Keratinocyte (primary cell): ENCODE measurements around the gene UBE2K. TPM values are rescaled to one million over a fixed set of nuclear protein-coding genes. Genes with fewer than 3 reads are reported as not detected.

Experiments
- DNase-seq: peaks from one replicate; pipeline ENCODE4 v3.0.0-alpha.2; 2011; ENCODE audit warnings: low read depth, missing footprints, low spot score
- FAIRE-seq: peaks from 2 replicates; lab custom pipeline; 2011; peaks lifted over from hg19 to GRCh38; lab: Jason Lieb, UNC
- H2AFZ ChIP-seq: 2 replicates; pipeline ENCODE4 v1.6.0; 2012; ENCODE audit warnings: low read length, control low read depth, inconsistent platforms; ENCODE audit not compliant: control insufficient read depth
- H3K27ac ChIP-seq: 2 replicates; pipeline ENCODE4 v1.5.1; 2011; ENCODE audit warnings: low read length; ENCODE audit not compliant: control insufficient read depth, insufficient read depth
- H3K27me3 ChIP-seq: 3 replicates; pipeline ENCODE4 v1.6.0; 2011; ENCODE audit warnings: low read length; ENCODE audit not compliant: control insufficient read depth, insufficient read depth; ENCODE audit errors: extremely low read depth
- H3K36me3 ChIP-seq, 2 experiments: 2 replicates in 1 of 2; 3 replicates in 1 of 2; pipeline ENCODE4 v1.5.1; 2011; ENCODE audit warnings: low read length in 2 of 2, mild to moderate bottlenecking in 1 of 2; ENCODE audit not compliant: control insufficient read depth in 2 of 2, insufficient read depth in 2 of 2; ENCODE audit errors: extremely low read depth in 1 of 2
- H3K4me1 ChIP-seq: 3 replicates; pipeline ENCODE4 v1.5.1; 2011; ENCODE audit warnings: low read length; ENCODE audit not compliant: control insufficient read depth, insufficient read depth; ENCODE audit errors: extremely low read depth
- H3K4me2 ChIP-seq: 3 replicates; pipeline ENCODE4 v1.6.0; 2011; ENCODE audit warnings: low read depth, low read length; ENCODE audit not compliant: control insufficient read depth, insufficient read depth; ENCODE audit errors: extremely low read depth
- H3K4me3 ChIP-seq, 3 experiments: fragments of 200-600 bp in 1 of 3; sonication (generic) in 1 of 3; 2 replicates in 2 of 3; 3 replicates in 1 of 3; pipeline ENCODE4 v1.5.1; 2011 to 2016; ENCODE audit warnings: low read length in 3 of 3, mild to moderate bottlenecking in 3 of 3, control low read depth in 2 of 3, inconsistent platforms in 1 of 3, low read depth in 1 of 3, mixed read lengths in 1 of 3, mixed run types in 1 of 3, moderate library complexity in 1 of 3; ENCODE audit not compliant: control insufficient read depth in 2 of 3, insufficient read depth in 2 of 3; ENCODE audit errors: extremely low read depth in 1 of 3
- H3K79me2 ChIP-seq: 2 replicates; pipeline ENCODE4 v1.6.0; 2012; ENCODE audit warnings: low read length; ENCODE audit not compliant: control insufficient read depth, insufficient read depth
- H3K9ac ChIP-seq: 3 replicates; pipeline ENCODE4 v1.6.0; 2011; ENCODE audit warnings: low read length; ENCODE audit not compliant: control insufficient read depth, insufficient read depth; ENCODE audit errors: extremely low read depth
- H3K9me1 ChIP-seq: 3 replicates; pipeline ENCODE4 v1.6.0; 2011; ENCODE audit warnings: low read length; ENCODE audit not compliant: control insufficient read depth, insufficient read depth; ENCODE audit errors: extremely low read depth
- H3K9me3 ChIP-seq: 2 replicates; pipeline ENCODE4 v1.5.1; 2012; ENCODE audit warnings: low read depth, low read length; ENCODE audit not compliant: control insufficient read depth
- H4K20me1 ChIP-seq: 3 replicates; pipeline ENCODE4 v1.6.0; 2011; ENCODE audit warnings: low read length; ENCODE audit not compliant: control insufficient read depth, insufficient read depth; ENCODE audit errors: extremely low read depth
- EZH2 ChIP-seq: IDR thresholded peaks from one replicate; pipeline ENCODE4 v1.6.1; 2012; ENCODE audit warnings: inconsistent platforms, mild to moderate bottlenecking, low read length, moderate library complexity
- dilution Hi-C: fragments of 300-500 bp; cut with MboI; formaldehyde crosslinking; loops from one replicate; pipeline ENCODE4 v1.7.0; 2020; ENCODE audit warnings: low sequenced_read_pairs; ENCODE audit not compliant: extremely low pct_ligation_motif_present
- polyA plus RNA-seq, 5 experiments: library from polyadenylated mRNA; depleted of rRNA in 3 of 5; stranded (reverse) in 3 of 5; stranded (forward) in 1 of 5; unstranded in 1 of 5; fragments of >200 nt; gene quantifications; 1 replicate in 1 of 5; 2 replicates in 3 of 5; 3 replicates in 1 of 5; pipeline versions ENCODE4 v1.2.1 to v1.2.3, GENCODE V29; 2011 to 2012; ENCODE audit warnings: missing spikeins in 2 of 5, low read depth in 1 of 5, low replicate concordance in 1 of 5
- TF ChIP-seq, protein P1 (sequence below), 3 experiments: IDR thresholded peaks in 1 of 3; conservative IDR thresholded peaks in 1 of 3; optimal IDR thresholded peaks in 1 of 3; 2 replicates in 2 of 3; 3 replicates in 1 of 3; pipeline versions ENCODE3 to v1.5.1; 2011; ENCODE audit warnings: low read length in 3 of 3, mild to moderate bottlenecking in 3 of 3, moderate library complexity in 2 of 3, control low read depth in 1 of 3, inconsistent platforms in 1 of 3; ENCODE audit not compliant: insufficient read depth in 2 of 3; ENCODE audit errors: extremely low read depth in 1 of 3

Gene UBE2K
- polyA plus RNA-seq, 1 donor (not counting 4 experiments of a cell fraction or from before 2014, with no cell fraction given), result 163 TPM

- Histone ChIP-seq H4K20me1 (peaks cover 2% of the 10 kb centered on the region), H2AFZ (no peak overlapping the region), H3K9ac (no peak overlapping the region), H3K27ac (no peak overlapping the region), H3K27me3 (no peaks in the 10 kb centered on the region), H3K4me3 (no peak overlapping the region), H3K79me2 (no peaks in the 10 kb centered on the region), H3K4me2 (no peak overlapping the region), H3K36me3 (peaks cover 5 to 6% of the 10 kb centered on the region in 2 experiments), H3K9me3 (no peaks in the 10 kb centered on the region), H3K9me1 (no peaks in the 10 kb centered on the region), H3K4me1 (no peaks in the 10 kb centered on the region)
- TF ChIP-seq, protein P1, sequence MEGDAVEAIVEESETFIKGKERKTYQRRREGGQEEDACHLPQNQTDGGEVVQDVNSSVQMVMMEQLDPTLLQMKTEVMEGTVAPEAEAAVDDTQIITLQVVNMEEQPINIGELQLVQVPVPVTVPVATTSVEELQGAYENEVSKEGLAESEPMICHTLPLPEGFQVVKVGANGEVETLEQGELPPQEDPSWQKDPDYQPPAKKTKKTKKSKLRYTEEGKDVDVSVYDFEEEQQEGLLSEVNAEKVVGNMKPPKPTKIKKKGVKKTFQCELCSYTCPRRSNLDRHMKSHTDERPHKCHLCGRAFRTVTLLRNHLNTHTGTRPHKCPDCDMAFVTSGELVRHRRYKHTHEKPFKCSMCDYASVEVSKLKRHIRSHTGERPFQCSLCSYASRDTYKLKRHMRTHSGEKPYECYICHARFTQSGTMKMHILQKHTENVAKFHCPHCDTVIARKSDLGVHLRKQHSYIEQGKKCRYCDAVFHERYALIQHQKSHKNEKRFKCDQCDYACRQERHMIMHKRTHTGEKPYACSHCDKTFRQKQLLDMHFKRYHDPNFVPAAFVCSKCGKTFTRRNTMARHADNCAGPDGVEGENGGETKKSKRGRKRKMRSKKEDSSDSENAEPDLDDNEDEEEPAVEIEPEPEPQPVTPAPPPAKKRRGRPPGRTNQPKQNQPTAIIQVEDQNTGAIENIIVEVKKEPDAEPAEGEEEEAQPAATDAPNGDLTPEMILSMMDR (optimal IDR thresholded peaks at IDR 0.05 in 1 of 3, IDR thresholded peaks at IDR 0.05 in 1 of 3, conservative IDR thresholded peaks at IDR 0.05 in 1 of 3; ENCODE audit: extremely low read depth in 1 of 3, insufficient read depth in 2 of 3, low read length in 3 of 3), result no peak
- TF ChIP-seq EZH2, result no peak
- dilution Hi-C loops, result no loop called here
- no peak for DNase-seq
- FAIRE-seq, result no peak
Observed at GRCh38 chr4:39820186-39820585, 122.2 kb downstream of the UBE2K start.

- Histone ChIP-seq H3K36me3 (peaks cover 5 to 9% of the 10 kb centered on the region in 2 experiments), H3K27ac (no peak overlapping the region), H3K9me3 (no peaks in the 10 kb centered on the region), H2AFZ (no peak overlapping the region), H3K9ac (no peak overlapping the region), H3K4me1 (no peaks in the 10 kb centered on the region), H3K9me1 (no peaks in the 10 kb centered on the region), H3K79me2 (no peaks in the 10 kb centered on the region), H3K4me2 (no peak overlapping the region), H4K20me1 (peaks cover 2% of the 10 kb centered on the region), H3K4me3 (no peak overlapping the region), H3K27me3 (no peaks in the 10 kb centered on the region)
- dilution Hi-C loops, result no loop called here
- DNase-seq, result no peak
- FAIRE-seq, result no peak
- TF ChIP-seq EZH2, result no peak
- TF ChIP-seq, protein P1 (optimal IDR thresholded peaks at IDR 0.05 in 1 of 3, IDR thresholded peaks at IDR 0.05 in 1 of 3, conservative IDR thresholded peaks at IDR 0.05 in 1 of 3; ENCODE audit: extremely low read depth in 1 of 3, insufficient read depth in 2 of 3, low read length in 3 of 3), result no peak
Observed at GRCh38 chr4:39821951-39822350, 124.0 kb downstream of the UBE2K start.
